A549 (cell line): ENCODE measurements around the gene ICAM5. TPM values are rescaled to one million over a fixed set of nuclear protein-coding genes. Genes with fewer than 3 reads are reported as not detected.

Experiments
- ATAC-seq, 2 experiments: fragments of 200-7000 bp in 1 of 2; fragments of >200 bp in 1 of 2; cut with Nextera tagmentation in 1 of 2; cut with Tn5 transposase in 1 of 2; 3 replicates each; pipeline versions ENCODE4 v1.8.0 to v1.9.1; 2018 to 2020; ENCODE audit warnings: mild to moderate bottlenecking in 1 of 2, moderate library complexity in 1 of 2
- CTCF ChIA-PET: fragments of 300-600 bp; sonication (Branson Sonifier 250); formaldehyde crosslinking; extraction: SDS; loops from one replicate; lab custom pipeline; 2021; ENCODE audit warnings: antibody characterized with exemption, inconsistent platforms; lab: Yijun Ruan, JAX
- POLR2A ChIA-PET: fragments of 350-600 bp; formaldehyde crosslinking; extraction: SDS; loops from one replicate; lab custom pipeline; 2021; ENCODE audit warnings: antibody characterized with exemption, inconsistent platforms; lab: Yijun Ruan, JAX
- DNase-seq, 2 experiments: peaks; one replicate each; pipeline versions ENCODE4 v3.0.0 to v3.0.0-alpha.2; 2011 to 2016; ENCODE audit warnings: low read depth in 1 of 2, low spot score in 1 of 2
- FAIRE-seq: peaks from 2 replicates; lab custom pipeline; 2011; peaks lifted over from hg19 to GRCh38; lab: Jason Lieb, UNC
- H3K27ac ChIP-seq, 2 experiments: fragments of >200 bp; sonication (Bioruptor Twin); formaldehyde crosslinking; 3 replicates each; pipeline ENCODE4 v1.5.1; 2016 to 2017
- H3K4me1 ChIP-seq: fragments of >200 bp; sonication (Bioruptor Twin); formaldehyde crosslinking; 3 replicates; pipeline ENCODE4 v1.6.1; 2016
- H3K4me2 ChIP-seq: fragments of >200 bp; sonication (Bioruptor Twin); formaldehyde crosslinking; 3 replicates; pipeline ENCODE4 v1.6.1; 2016
- H3K4me3 ChIP-seq: fragments of >200 bp; sonication (Bioruptor Twin); formaldehyde crosslinking; 3 replicates; pipeline ENCODE4 v1.5.1; 2016
- H3K9me3 ChIP-seq: fragments of >200 bp; sonication (Bioruptor Twin); formaldehyde crosslinking; 3 replicates; pipeline ENCODE4 v1.6.1; 2016
- CBX2 ChIP-seq: fragments of 200-600 bp; sonication (generic); IDR thresholded peaks from 2 replicates; pipeline ENCODE4 v1.6.1; 2016; ENCODE audit warnings: low read depth, mild to moderate bottlenecking, borderline replicate concordance
- CEBPB ChIP-seq, 2 experiments: fragments of >200 bp in 1 of 2; sonication (Bioruptor Twin) in 1 of 2; formaldehyde crosslinking in 1 of 2; IDR thresholded peaks; 2 replicates each; pipeline ENCODE4 v1.6.1; 2012 to 2016
- CHD2 ChIP-seq: fragments of 150-350 bp; IDR thresholded peaks from 2 replicates; pipeline ENCODE4 v1.6.1; 2014; ENCODE audit warnings: low read length; ENCODE audit not compliant: partially characterized antibody
- CHD4 ChIP-seq: fragments of 200-600 bp; sonication (generic); IDR thresholded peaks from 2 replicates; pipeline ENCODE4 v1.6.1; 2016; ENCODE audit warnings: antibody characterized with exemption, mild to moderate bottlenecking, borderline replicate concordance
- E2F6 ChIP-seq: IDR thresholded peaks from 2 replicates; pipeline ENCODE4 v1.6.1; 2012; ENCODE audit warnings: low read depth, borderline replicate concordance
- ELK1 ChIP-seq: fragments of 150-350 bp; IDR thresholded peaks from 2 replicates; pipeline ENCODE4 v1.6.1; 2014; ENCODE audit warnings: low read depth, mild to moderate bottlenecking, low read length
- ESRRA ChIP-seq: fragments of 150-350 bp; IDR thresholded peaks from 2 replicates; pipeline ENCODE4 v1.6.1; 2014; ENCODE audit warnings: mild to moderate bottlenecking, low read length, borderline replicate concordance
- FOSB ChIP-seq: fragments of 250-450 bp; sonication (Bioruptor Pico); IDR thresholded peaks from 2 replicates; pipeline ENCODE4 v1.5.0; 2020; ENCODE audit warnings: mild to moderate bottlenecking, moderate library complexity
- FOSL2 ChIP-seq, 2 experiments: fragments of 450-650 bp in 1 of 2; fragments of >200 bp in 1 of 2; sonication (Bioruptor Twin) in 1 of 2; formaldehyde crosslinking; IDR thresholded peaks; 2 replicates each; pipeline versions ENCODE4 v1.5.0 to v1.6.1; 2016 to 2020; ENCODE audit warnings: mild to moderate bottlenecking in 1 of 2, moderate library complexity in 1 of 2
- GATA3 ChIP-seq: IDR thresholded peaks from 2 replicates; pipeline ENCODE4 v1.6.1; 2012; ENCODE audit warnings: borderline replicate concordance
- JUN ChIP-seq, 2 experiments: fragments of >200 bp; sonication (Bioruptor Twin); formaldehyde crosslinking; IDR thresholded peaks; 2 replicates in 1 of 2; 3 replicates in 1 of 2; pipeline ENCODE4 v1.6.1; 2016 to 2017
- KDM5A ChIP-seq: fragments of 200-600 bp; sonication (generic); IDR thresholded peaks from 2 replicates; pipeline ENCODE4 v1.6.1; 2016; ENCODE audit warnings: antibody characterized with exemption, mild to moderate bottlenecking
- MAZ ChIP-seq: fragments of 150-350 bp; IDR thresholded peaks from 2 replicates; pipeline ENCODE4 v1.6.1; 2014; ENCODE audit warnings: antibody characterized with exemption, low read depth, low read length, borderline replicate concordance
- PHF8 ChIP-seq: fragments of 200-600 bp; sonication (generic); IDR thresholded peaks from 2 replicates; pipeline ENCODE4 v1.6.1; 2016; ENCODE audit warnings: low read depth, mild to moderate bottlenecking, antibody characterized with exemption, moderate library complexity, borderline replicate concordance
- POLR2A ChIP-seq: IDR thresholded peaks from 2 replicates; pipeline ENCODE4 v1.6.1; 2012; ENCODE audit warnings: mild to moderate bottlenecking, low read length
- RAD21 ChIP-seq, 2 experiments: fragments of >200 bp in 1 of 2; sonication (Bioruptor Twin) in 1 of 2; formaldehyde crosslinking in 1 of 2; IDR thresholded peaks in 1 of 2; conservative IDR thresholded peaks in 1 of 2; 2 replicates in 1 of 2; 3 replicates in 1 of 2; pipeline ENCODE4 v1.6.1; 2012 to 2018; ENCODE audit warnings: inconsistent platforms in 1 of 2
- RARB ChIP-seq: fragments of 250-450 bp; sonication (Bioruptor Pico); IDR thresholded peaks from 2 replicates; pipeline ENCODE4 v1.8.0; 2021; ENCODE audit warnings: mild to moderate bottlenecking, moderate library complexity
- REST ChIP-seq: fragments of 200-600 bp; sonication (generic); IDR thresholded peaks from 2 replicates; pipeline ENCODE4 v1.6.1; 2016; ENCODE audit warnings: antibody characterized with exemption, mild to moderate bottlenecking, moderate library complexity
- SREBF2 ChIP-seq: fragments of 450-650 bp; IDR thresholded peaks from 2 replicates; pipeline ENCODE4 v1.6.1; 2014; ENCODE audit warnings: mild to moderate bottlenecking, moderate library complexity
- TFCP2L1 ChIP-seq: fragments of 250-450 bp; sonication (Bioruptor Pico); IDR thresholded peaks from 2 replicates; pipeline ENCODE4 v1.5.0; 2021; ENCODE audit warnings: mild to moderate bottlenecking
- ZFP36 ChIP-seq: fragments of 450-650 bp; IDR thresholded peaks from 2 replicates; pipeline ENCODE4 v1.6.1; 2014; ENCODE audit warnings: borderline replicate concordance; ENCODE audit not compliant: partially characterized antibody
- ZNF302 ChIP-seq: fragments of 250-450 bp; sonication (Bioruptor Pico); IDR thresholded peaks from 2 replicates; pipeline ENCODE4 v1.9.0; 2021; ENCODE audit warnings: inconsistent platforms, mild to moderate bottlenecking, moderate library complexity
- WGBS: methylation state at CpG from one replicate; pipeline ENCODE4 v1.1.6; 2017; ENCODE audit errors: missing lambda C conversion rate; 5-methylcytosine and 5-hydroxymethylcytosine counted together
- polyA plus RNA-seq, 4 experiments: library from polyadenylated mRNA; depleted of rRNA in 3 of 4; stranded (reverse); fragments of >200 nt; fragmentation: RNase III in 1 of 4; extraction: RNeasy Plus Mini Kit Qiagen cat#74134 plus additional on column Dnase treatment in 1 of 4; gene quantifications; 2 replicates in 3 of 4; 3 replicates in 1 of 4; pipeline ENCODE4 v1.2.3, GENCODE V29; 2011 to 2017

Gene ICAM5
- polyA plus RNA-seq, 2 of the 4 experiments (the other 2 are of a cell fraction) = 0.35 to 0.77 TPM

GRCh38 chr19:10245189-10245939 lies 44.4 kb upstream of the ICAM5 start:
- CTCF ChIA-PET = interaction anchor here (1.0 to 1.4 kb wide), 3 partner anchors 13 to 23 kb away, joined by 3 to 7 read pairs (median 5); no protein-coding TSS in a partner anchor
- TF ChIP-seq JUN (IDR thresholded peaks at IDR 0.05) (no peak), RARB (CRISPR knock-in tag) (no peak), ZFP36 (no peak), CHD4 (no peak), CEBPB (IDR thresholded peaks at IDR 0.05) (no peak), SREBF2 (no peak), PHF8 (no peak), TFCP2L1 (CRISPR knock-in tag) (no peak), GATA3 (no peak), CBX2 (no peak), RAD21 (conservative IDR thresholded peaks at IDR 0.05 in 1 of 2, IDR thresholded peaks at IDR 0.05 in 1 of 2) (no peak), ELK1 (no peak), FOSB (CRISPR knock-in tag) (no peak)
- 64% methylated on average over 9 of the region's 9 CpGs for WGBS

GRCh38 chr19:10246511-10246910 lies 43.2 kb upstream of the ICAM5 start:
- TF ChIP-seq SREBF2 = no peak
- TF ChIP-seq, all 56 proteins: peak for 0
- no peaks in the 10 kb centered on the region for H3K4me1 ChIP-seq
- POLR2A ChIA-PET = no interaction called here
- no peak overlapping the region for H3K27ac ChIP-seq
- no peak for FAIRE-seq
- H3K4me3 ChIP-seq = no peak overlapping the region
- 62% methylated on average over 6 of the region's 6 CpGs for WGBS
- no peak for ATAC-seq
- no peaks in the 10 kb centered on the region for H3K9me3 ChIP-seq
- CTCF ChIA-PET = interaction anchor here (1.1 to 1.6 kb wide), 4 partner anchors 12 to 316 kb away, joined by 3 to 8 read pairs (median 5); no protein-coding TSS in a partner anchor
- no peak overlapping the region for H3K4me2 ChIP-seq
- no peak for DNase-seq

More at GRCh38 chr19:10245189-10245939, 44.4 kb upstream of the ICAM5 start:
- no peak overlapping the region for H3K4me2 ChIP-seq
- DNase-seq (no peak), FAIRE-seq (no peak), ATAC-seq (no peak; a peak in 1 of 6 replicates)
- H3K4me1 ChIP-seq = no peaks in the 10 kb centered on the region
- no peaks in the 10 kb centered on the region for H3K9me3 ChIP-seq
- H3K4me3 ChIP-seq = no peak overlapping the region
- POLR2A ChIA-PET = no interaction called here
- H3K27ac ChIP-seq = no peak overlapping the region

DNA sequence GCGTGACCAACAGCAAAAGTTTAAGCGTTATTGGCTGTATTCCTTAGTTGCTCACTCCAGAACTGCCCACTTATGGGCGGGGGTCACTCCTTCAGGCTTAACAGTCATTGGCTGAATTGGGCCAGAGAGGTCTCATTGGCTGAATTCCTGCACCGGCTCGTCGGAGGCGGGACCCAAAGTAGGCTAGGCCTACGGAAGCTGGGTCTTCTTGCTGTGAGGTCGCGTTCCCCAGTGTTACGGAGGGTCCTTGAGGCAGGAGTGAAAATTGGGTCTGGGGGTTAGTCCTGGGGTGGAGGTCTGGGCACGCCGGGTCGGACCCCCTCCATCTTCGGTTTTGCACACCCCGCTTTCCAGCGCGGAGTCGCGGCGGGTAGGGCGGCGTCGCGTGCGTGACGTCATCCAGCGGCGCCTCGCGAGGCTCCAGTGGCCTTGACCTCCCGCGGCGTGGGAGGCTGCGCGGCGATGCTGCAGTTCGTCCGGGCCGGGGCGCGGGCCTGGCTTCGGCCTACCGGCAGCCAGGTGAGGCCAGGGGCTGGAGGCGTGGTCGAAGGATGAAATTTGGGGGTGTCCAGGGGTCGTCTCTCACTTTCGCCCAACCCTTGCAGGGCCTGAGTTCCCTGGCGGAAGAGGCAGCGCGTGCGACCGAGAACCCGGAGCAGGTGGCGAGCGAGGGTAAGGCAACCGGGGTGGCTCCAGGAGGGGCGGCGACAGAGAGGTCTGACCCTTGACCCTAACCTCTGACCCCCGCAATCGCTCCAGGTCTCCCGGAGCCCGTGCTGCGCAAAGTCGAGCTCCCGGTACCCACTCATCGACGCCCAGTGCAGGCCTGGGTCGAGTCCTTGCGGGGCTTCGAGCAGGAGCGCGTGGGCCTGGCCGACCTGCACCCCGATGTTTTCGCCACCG lies 37.7 kb upstream of the ICAM5 start, which contains the start of gene MRPL4:
Gene MRPL4, plus strand, starts transcription at position 423 of the 903 bp plus-strand sequence. Its CDS starts 40 bp downstream, at position 463.
- ChIA-PET CTCF (interaction anchor here (1.2 to 3.1 kb wide), 2 partner anchors 8 to 23 kb away, joined by 3 to 27 read pairs; no protein-coding TSS in a partner anchor), POLR2A (interaction anchor here (0.6 to 0.9 kb wide), 2 partner anchors 20 to 156 kb away, joined by 3 read pairs; no protein-coding TSS in a partner anchor)
- peak; percentile 91 to 97 for DNase-seq
- peak within 1 kb of the TSS; percentile 79 for H3K4me2 ChIP-seq
- WGBS = 3% methylated on average over 32 of the region's 77 CpGs
- H3K27ac ChIP-seq = peak within 1 kb of the TSS; percentile 95 to 98
- no peak for FAIRE-seq
- H3K9me3 ChIP-seq = no peaks in the 10 kb centered on the region
- peak; percentile 96 to 97 for ATAC-seq
- peak within 1 kb of the TSS; percentile 86 for H3K4me3 ChIP-seq
- H3K4me1 ChIP-seq = no peaks in the 10 kb centered on the region
- peak in 1 of 2 experiments; percentile 59; a peak in 2 of 5 replicates for TF ChIP-seq JUN (IDR thresholded peaks at IDR 0.05)
- peak; percentile 82 for TF ChIP-seq KDM5A
- TF ChIP-seq PHF8 = peak; percentile 76; the same call in 1 of the 2 replicates
- no peak for TF ChIP-seq FOSL2 (IDR thresholded peaks at IDR 0.05)
- peak; percentile 65 for TF ChIP-seq FOSL2 (CRISPR knock-in tag; IDR thresholded peaks at IDR 0.05)
- TF ChIP-seq CHD2 = peak; percentile 56
- TF ChIP-seq POLR2A = peak; percentile 52
- 0 out of 2 replicates have a peak, but pooled peaks have one; percentile 44 for TF ChIP-seq GATA3
- TF ChIP-seq ZNF302 (CRISPR knock-in tag) = no peak
- 0 out of 2 replicates have a peak, but pooled peaks have one; percentile 14 for TF ChIP-seq ESRRA
- no peak for TF ChIP-seq RAD21 (conservative IDR thresholded peaks at IDR 0.05 in 1 of 2, IDR thresholded peaks at IDR 0.05 in 1 of 2)
- peak; percentile 62 for TF ChIP-seq E2F6
- TF ChIP-seq REST = peak; percentile 66
- TF ChIP-seq TFCP2L1 (CRISPR knock-in tag) = no peak
- TF ChIP-seq MAZ = no peak
